Ovary (tissue), 3 donors: Measurements from ENCODE around the gene ANO7.

Source experiments
- CTCF ChIP-seq, 3 donors: fragments of 450-650 bp in 2 of 3; fragments of 200-600 bp in 1 of 3; IDR thresholded peaks; one replicate each; pipeline versions ENCODE4 v1.5.1 to v1.8.0; 2016 to 2022; ENCODE audit warnings: antibody characterized with exemption in 3 of 3, mild to moderate bottlenecking in 1 of 3
- EP300 ChIP-seq: sonication (generic); formaldehyde crosslinking; IDR thresholded peaks from one replicate; pipeline ENCODE4 v1.6.1; 2017; ENCODE audit warnings: antibody characterized with exemption
- POLR2A ChIP-seq: fragments of 450-650 bp; IDR thresholded peaks from one replicate; pipeline ENCODE4 v1.6.1; 2017; ENCODE audit warnings: antibody characterized with exemption, mild to moderate bottlenecking, moderate library complexity
- donor health status: DM: no; HTN: no; CAD: no.

- no peak for TF ChIP-seq CTCF (IDR thresholded peaks at IDR 0.05)
- TF ChIP-seq EP300: no peak
- no peak for TF ChIP-seq POLR2A
These were observed 6.3 kb downstream of the ANO7 start for GRCh38 chr2:241194811-241195210.
